Fibroblast of the conjunctiva (primary cell): Measurements from ENCODE around the gene FLCN.
A peak's percentile ranks its signal among the peaks of the same experiment; 100 is the strongest.
"Not testable (repeated sequence)": the region's sequence is repeated elsewhere in the genome, so short reads cannot be mapped to it uniquely, and the experiment has no call there.

ENCODE experiments used
- DNase-seq: peaks from one replicate; pipeline ENCODE4 v3.0.0-alpha.2; 2010; ENCODE audit warnings: low read depth

The FLCN gene

GRCh38 chr17:17237026-17237799 is at the start of gene FLCN:
Gene FLCN, minus strand, starts transcription at chr17:17237168. Its CDS starts 9,031 bp downstream, at chr17:17228137.
- peak; percentile 68 for DNase-seq

GRCh38 chr17:17285951-17286350 is 49.0 kb upstream of the FLCN start:
- DNase-seq: no peak

- DNase-seq: peak; percentile 96
Observed at GRCh38 chr17:17280613-17281549, 43.9 kb upstream of the FLCN start, which contains the start of gene COPS3. Gene COPS3, minus strand, starts transcription at chr17:17281246. Its CDS starts 60 bp downstream, at chr17:17281186.

GRCh38 chr17:17279316-17279715 is 42.3 kb upstream of the FLCN start:
- DNase-seq: no peak

- not testable (repeated sequence) for DNase-seq
Observed at GRCh38 chr17:17277431-17277830, 40.5 kb upstream of the FLCN start.

- no peak for DNase-seq
Observed at GRCh38 chr17:17275971-17276370, 39.0 kb upstream of the FLCN start.

GRCh38 chr17:17269926-17270773 is 33.2 kb upstream of the FLCN start:
- DNase-seq: no peak

GRCh38 chr17:17264430-17264829 is 27.5 kb upstream of the FLCN start:
- no peak for DNase-seq

- no peak for DNase-seq
Observed at GRCh38 chr17:17258998-17259397, 22.0 kb upstream of the FLCN start.

GRCh38 chr17:17258011-17258410 is 21.0 kb upstream of the FLCN start:
- no peak for DNase-seq

- no peak for DNase-seq
Observed at GRCh38 chr17:17256316-17256715, 19.3 kb upstream of the FLCN start.

GRCh38 chr17:17255689-17256088 is 18.7 kb upstream of the FLCN start:
- not testable (repeated sequence) for DNase-seq

GRCh38 chr17:17254036-17254435 is 17.1 kb upstream of the FLCN start:
- DNase-seq: no peak

GRCh38 chr17:17253406-17253805 is 16.4 kb upstream of the FLCN start:
- DNase-seq: no peak

- DNase-seq: no peak
Observed at GRCh38 chr17:17252149-17252661, 15.2 kb upstream of the FLCN start.

- DNase-seq: no peak
Observed at GRCh38 chr17:17246879-17247278, 9.9 kb upstream of the FLCN start.

GRCh38 chr17:17243163-17243562 is 6.2 kb upstream of the FLCN start:
- no peak for DNase-seq

GRCh38 chr17:17242246-17242645 is 5.3 kb upstream of the FLCN start:
- DNase-seq: no peak

- no peak for DNase-seq
Observed at GRCh38 chr17:17241656-17242055, 4.7 kb upstream of the FLCN start.

GRCh38 chr17:17239832-17240231 is 2.9 kb upstream of the FLCN start:
- no peak for DNase-seq

- no peak for DNase-seq
Observed at GRCh38 chr17:17236295-17237025, 508 bp downstream of the FLCN start.
